Stomach (tissue), 4 donors: Measurements from ENCODE around the gene REPIN1.
A peak's percentile ranks its signal among the peaks of the same experiment; 100 is the strongest.

Experiments
- CTCF ChIP-seq, 7 experiments: fragments of 450-650 bp in 4 of 7; fragments of 200-600 bp in 3 of 7; sonication (generic) in 3 of 7; IDR thresholded peaks; one replicate each; pipeline ENCODE4 v1.5.1; 2016 to 2019; ENCODE audit warnings: antibody characterized with exemption in 7 of 7, control low read depth in 2 of 7, mild to moderate bottlenecking in 1 of 7
- POLR2A ChIP-seq, 4 donors: fragments of 450-650 bp; IDR thresholded peaks; one replicate each; pipeline ENCODE4 v1.6.1; 2016; ENCODE audit warnings: antibody characterized with exemption in 4 of 4, control low read depth in 2 of 4, mild to moderate bottlenecking in 1 of 4, moderate library complexity in 1 of 4
- POLR2AphosphoS5 ChIP-seq, 3 donors: sonication (generic); formaldehyde crosslinking; IDR thresholded peaks; one replicate each; pipeline ENCODE4 v1.6.1; 2016; ENCODE audit warnings: antibody characterized with exemption in 3 of 3

DNA sequence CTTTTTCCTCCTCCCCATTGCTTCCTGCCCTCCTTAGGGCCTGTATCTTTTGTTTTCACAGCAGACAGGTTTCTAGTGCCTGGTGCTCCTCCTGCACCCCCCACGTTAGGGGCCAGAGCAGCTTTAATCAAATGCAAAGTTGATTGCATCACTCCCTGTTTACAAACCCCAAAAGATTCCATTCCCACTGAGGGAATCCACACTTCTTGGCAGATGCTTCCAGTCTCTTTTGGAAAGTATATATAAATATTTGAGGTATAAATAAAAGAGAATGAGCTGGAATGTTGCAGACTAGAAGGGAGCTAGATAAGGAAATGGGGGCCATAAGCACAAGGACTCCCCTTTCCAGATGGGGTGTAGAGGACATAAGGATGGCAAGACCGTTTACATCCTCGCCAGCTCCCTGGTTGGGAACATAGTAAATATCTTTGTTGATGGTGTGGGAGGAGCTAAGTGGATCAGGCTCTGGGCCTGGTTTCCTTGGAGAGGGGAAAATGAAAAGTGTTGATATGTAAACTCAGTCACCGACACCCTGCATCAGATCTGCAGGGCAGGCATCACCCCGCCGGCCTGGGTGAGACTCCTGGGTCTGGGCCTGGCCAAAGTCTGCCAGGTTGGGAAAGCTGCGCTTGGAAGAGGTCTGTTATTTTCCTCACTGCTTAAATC, 33.4 kb upstream of the REPIN1 start:
- no peak for TF ChIP-seq CTCF (IDR thresholded peaks at IDR 0.05)
- TF ChIP-seq POLR2A (IDR thresholded peaks at IDR 0.05) = no peak
- peak in 2 of 3 donors; percentile 23 to 59 for TF ChIP-seq POLR2AphosphoS5 (IDR thresholded peaks at IDR 0.05)
